Stimulated activated naive CD4-positive, alpha-beta T cell (primary cell): ENCODE results near the gene MAPK9.

Source experiments
- DNase-seq, 6 experiments: peaks; one replicate each; lab custom pipeline; 2025; lab: John Stamatoyannopoulos, UW

Gene MAPK9

GRCh38 chr5:180205916-180206315, 86.0 kb downstream of the MAPK9 start:
- no peak for DNase-seq

GRCh38 chr5:180204276-180204819, 87.5 kb downstream of the MAPK9 start:
- no peak for DNase-seq

- no peak for DNase-seq
Observed at GRCh38 chr5:180202939-180203573, 88.8 kb downstream of the MAPK9 start.

- no peak for DNase-seq
Observed at GRCh38 chr5:180201051-180201987, 90.6 kb downstream of the MAPK9 start.

- DNase-seq = no peak
Observed at GRCh38 chr5:180199390-180199789, 92.5 kb downstream of the MAPK9 start.

GRCh38 chr5:180198208-180198607, 93.7 kb downstream of the MAPK9 start:
- DNase-seq = no peak

- no peak for DNase-seq
Observed at GRCh38 chr5:180197016-180197702, 94.7 kb downstream of the MAPK9 start.

- DNase-seq = no peak
Observed at GRCh38 chr5:180194410-180195345, 97.2 kb downstream of the MAPK9 start.

GRCh38 chr5:180193749-180194375, 98.0 kb downstream of the MAPK9 start:
- no peak for DNase-seq

- no peak for DNase-seq
Observed at GRCh38 chr5:180191716-180192115, 100.2 kb downstream of the MAPK9 start.

GRCh38 chr5:180187767-180188166, 104.1 kb downstream of the MAPK9 start:
- DNase-seq = no peak
